ENCODE measurements around the gene CT47B1. TPM values are rescaled to one million over a fixed set of nuclear protein-coding genes. Genes with fewer than 3 reads are reported as not detected.
"Not testable (repeated sequence)": the region's sequence is repeated elsewhere in the genome, so short reads cannot be mapped to it uniquely, and the experiment has no call there.

The CT47B1 gene
- total RNA-seq, 1 experiment from 2014 or later, result not detected

DNA sequence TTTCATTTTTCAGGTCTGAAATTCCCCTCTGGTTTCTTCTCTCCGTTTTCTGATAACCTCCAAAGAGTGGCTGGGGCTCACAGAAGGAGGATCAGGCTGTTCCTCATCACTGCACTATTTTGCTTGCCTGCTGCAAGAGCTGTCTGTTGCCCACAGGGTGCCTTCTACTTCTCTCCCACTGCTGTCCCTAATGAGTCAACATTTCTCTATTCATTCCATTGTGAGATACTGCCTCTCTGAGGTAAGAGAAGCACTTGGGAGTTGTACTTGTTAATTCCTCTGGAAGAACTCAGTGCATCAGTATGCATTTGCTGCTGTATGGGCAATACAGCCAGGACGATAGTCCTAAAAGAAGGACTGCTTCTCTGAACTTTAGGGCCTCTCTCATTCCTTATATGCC lies 34.8 kb downstream of the CT47B1 start:
- in situ Hi-C loops (cut with HindIII; ENCODE audit: low pct_unique_long_range_greater_than_20kb, low sequenced_read_pairs), result no loop called here

DNA sequence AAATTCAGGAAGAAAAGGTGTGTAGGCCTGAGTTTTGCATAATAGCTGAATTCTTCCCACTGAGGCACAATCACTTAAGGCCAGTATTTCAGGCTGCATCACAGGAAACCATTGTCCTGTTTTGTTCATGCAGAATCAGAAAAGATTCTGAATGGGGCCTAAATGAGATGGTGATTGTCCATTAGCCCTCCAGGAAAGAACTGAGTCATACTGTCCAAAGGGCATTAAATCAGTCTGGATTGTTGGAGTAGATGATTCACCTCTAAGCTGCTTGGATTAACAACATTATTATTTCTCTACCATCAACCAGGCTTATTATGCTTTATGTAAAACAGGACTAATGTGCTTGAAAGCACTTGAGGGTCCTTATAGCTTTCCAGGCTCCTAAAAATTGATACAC lies 36.2 kb downstream of the CT47B1 start:
- ChIA-PET CTCF (no interaction called here), POLR2A (no interaction called here)
- Histone ChIP-seq H3K36me3 (ENCODE audit: control insufficient read depth, insufficient read depth, low read length) (no peaks in the 10 kb centered on the region), H3K4me1 (ENCODE audit: control insufficient read depth, insufficient read depth, low read length) (no peaks in the 10 kb centered on the region), H3K4me3 (ENCODE audit: low read depth in 2 of 2, low read length in 2 of 2) (no peak overlapping the region), H3K27me3 (ENCODE audit: control insufficient read depth, insufficient read depth, low read length) (no peaks in the 10 kb centered on the region), H3K9me3 (ENCODE audit: control insufficient read depth, insufficient read depth, low read depth, low read length) (no peaks in the 10 kb centered on the region), H3K27ac (ENCODE audit: low read length) (no peak overlapping the region)
- no TSS peak for BruUV-seq (replicated peaks)
- ATAC-seq, result no peak
- no peak for DNase-seq (ENCODE audit: low read depth, low spot score)
- TF ChIP-seq POLR2AphosphoS5 (IDR thresholded peaks at IDR 0.05; ENCODE audit: low read depth, low read length) (no peak), TCF7L2 (IDR thresholded peaks at IDR 0.05; ENCODE audit: low read depth, low read length) (no peak), SIN3A (IDR thresholded peaks at IDR 0.05; ENCODE audit: borderline replicate concordance, insufficient read depth, low read depth, low read length) (no peak)
- TF ChIP-seq, protein P1, sequence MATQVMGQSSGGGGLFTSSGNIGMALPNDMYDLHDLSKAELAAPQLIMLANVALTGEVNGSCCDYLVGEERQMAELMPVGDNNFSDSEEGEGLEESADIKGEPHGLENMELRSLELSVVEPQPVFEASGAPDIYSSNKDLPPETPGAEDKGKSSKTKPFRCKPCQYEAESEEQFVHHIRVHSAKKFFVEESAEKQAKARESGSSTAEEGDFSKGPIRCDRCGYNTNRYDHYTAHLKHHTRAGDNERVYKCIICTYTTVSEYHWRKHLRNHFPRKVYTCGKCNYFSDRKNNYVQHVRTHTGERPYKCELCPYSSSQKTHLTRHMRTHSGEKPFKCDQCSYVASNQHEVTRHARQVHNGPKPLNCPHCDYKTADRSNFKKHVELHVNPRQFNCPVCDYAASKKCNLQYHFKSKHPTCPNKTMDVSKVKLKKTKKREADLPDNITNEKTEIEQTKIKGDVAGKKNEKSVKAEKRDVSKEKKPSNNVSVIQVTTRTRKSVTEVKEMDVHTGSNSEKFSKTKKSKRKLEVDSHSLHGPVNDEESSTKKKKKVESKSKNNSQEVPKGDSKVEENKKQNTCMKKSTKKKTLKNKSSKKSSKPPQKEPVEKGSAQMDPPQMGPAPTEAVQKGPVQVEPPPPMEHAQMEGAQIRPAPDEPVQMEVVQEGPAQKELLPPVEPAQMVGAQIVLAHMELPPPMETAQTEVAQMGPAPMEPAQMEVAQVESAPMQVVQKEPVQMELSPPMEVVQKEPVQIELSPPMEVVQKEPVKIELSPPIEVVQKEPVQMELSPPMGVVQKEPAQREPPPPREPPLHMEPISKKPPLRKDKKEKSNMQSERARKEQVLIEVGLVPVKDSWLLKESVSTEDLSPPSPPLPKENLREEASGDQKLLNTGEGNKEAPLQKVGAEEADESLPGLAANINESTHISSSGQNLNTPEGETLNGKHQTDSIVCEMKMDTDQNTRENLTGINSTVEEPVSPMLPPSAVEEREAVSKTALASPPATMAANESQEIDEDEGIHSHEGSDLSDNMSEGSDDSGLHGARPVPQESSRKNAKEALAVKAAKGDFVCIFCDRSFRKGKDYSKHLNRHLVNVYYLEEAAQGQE (IDR thresholded peaks at IDR 0.05; ENCODE audit: insufficient read depth in 1 of 2, low read depth in 2 of 2, low read length in 1 of 2), result no peak
- TF ChIP-seq, protein P2, sequence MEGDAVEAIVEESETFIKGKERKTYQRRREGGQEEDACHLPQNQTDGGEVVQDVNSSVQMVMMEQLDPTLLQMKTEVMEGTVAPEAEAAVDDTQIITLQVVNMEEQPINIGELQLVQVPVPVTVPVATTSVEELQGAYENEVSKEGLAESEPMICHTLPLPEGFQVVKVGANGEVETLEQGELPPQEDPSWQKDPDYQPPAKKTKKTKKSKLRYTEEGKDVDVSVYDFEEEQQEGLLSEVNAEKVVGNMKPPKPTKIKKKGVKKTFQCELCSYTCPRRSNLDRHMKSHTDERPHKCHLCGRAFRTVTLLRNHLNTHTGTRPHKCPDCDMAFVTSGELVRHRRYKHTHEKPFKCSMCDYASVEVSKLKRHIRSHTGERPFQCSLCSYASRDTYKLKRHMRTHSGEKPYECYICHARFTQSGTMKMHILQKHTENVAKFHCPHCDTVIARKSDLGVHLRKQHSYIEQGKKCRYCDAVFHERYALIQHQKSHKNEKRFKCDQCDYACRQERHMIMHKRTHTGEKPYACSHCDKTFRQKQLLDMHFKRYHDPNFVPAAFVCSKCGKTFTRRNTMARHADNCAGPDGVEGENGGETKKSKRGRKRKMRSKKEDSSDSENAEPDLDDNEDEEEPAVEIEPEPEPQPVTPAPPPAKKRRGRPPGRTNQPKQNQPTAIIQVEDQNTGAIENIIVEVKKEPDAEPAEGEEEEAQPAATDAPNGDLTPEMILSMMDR (IDR thresholded peaks at IDR 0.05), result no peak
- in situ Hi-C loops (cut with HindIII; ENCODE audit: low pct_unique_long_range_greater_than_20kb, low sequenced_read_pairs), result no loop called here
- intact Hi-C loops (cut with micrococcal nuclease; ENCODE audit: unreplicated experiment), result no loop called here

More for the DNA sequence above, 34.8 kb downstream of the CT47B1 start:
- BruUV-seq (replicated peaks), result no TSS peak
- POLR2A ChIA-PET, result no interaction called here
- no peak for TF ChIP-seq SIN3A (IDR thresholded peaks at IDR 0.05; ENCODE audit: borderline replicate concordance, insufficient read depth, low read depth, low read length)
- TF ChIP-seq TCF7L2 (IDR thresholded peaks at IDR 0.05; ENCODE audit: low read depth, low read length), result no peak
- TF ChIP-seq, protein P1 (IDR thresholded peaks at IDR 0.05; ENCODE audit: insufficient read depth in 1 of 2, low read depth in 2 of 2, low read length in 1 of 2), result no peak
- TF ChIP-seq, protein P2 (IDR thresholded peaks at IDR 0.05), result no peak
- no peak for TF ChIP-seq POLR2AphosphoS5 (IDR thresholded peaks at IDR 0.05; ENCODE audit: low read depth, low read length)
- no peak for ATAC-seq
- Histone ChIP-seq H3K27ac (ENCODE audit: low read length) (no peak overlapping the region), H3K4me1 (ENCODE audit: control insufficient read depth, insufficient read depth, low read length) (no peaks in the 10 kb centered on the region), H3K36me3 (ENCODE audit: control insufficient read depth, insufficient read depth, low read length) (no peaks in the 10 kb centered on the region), H3K27me3 (ENCODE audit: control insufficient read depth, insufficient read depth, low read length) (no peaks in the 10 kb centered on the region), H3K9me3 (ENCODE audit: control insufficient read depth, insufficient read depth, low read depth, low read length) (no peaks in the 10 kb centered on the region), H3K4me3 (ENCODE audit: low read depth in 2 of 2, low read length in 2 of 2) (no peak overlapping the region)
- intact Hi-C loops (cut with micrococcal nuclease; ENCODE audit: unreplicated experiment), result no loop called here
- CTCF ChIA-PET, result no interaction called here
- no peak for DNase-seq (ENCODE audit: low read depth, low spot score)

DNA sequence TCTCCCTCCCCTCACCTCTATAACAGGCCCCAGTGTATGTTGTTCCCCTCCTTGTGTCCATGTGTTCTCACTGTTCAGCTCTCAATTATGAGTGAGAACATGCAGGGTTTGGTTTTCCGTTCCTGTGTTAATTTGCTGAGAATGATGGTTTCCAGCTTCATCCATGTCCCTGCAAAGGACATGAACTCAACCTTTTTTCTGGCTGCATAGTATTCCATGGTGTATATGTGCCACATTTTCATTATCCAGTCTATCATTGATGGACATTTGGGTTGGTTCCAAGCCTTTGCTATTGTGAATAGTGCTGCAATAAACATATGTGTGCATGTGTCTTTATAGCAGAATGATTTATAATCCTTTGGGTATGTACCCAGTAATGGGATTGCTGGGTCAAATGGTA lies 48.5 kb downstream of the CT47B1 start:
- H3K4me1 ChIP-seq (ENCODE audit: control insufficient read depth, insufficient read depth, low read length); in situ Hi-C loops (cut with HindIII; ENCODE audit: low pct_unique_long_range_greater_than_20kb, low sequenced_read_pairs); ATAC-seq; H3K9me3 ChIP-seq (ENCODE audit: control insufficient read depth, insufficient read depth, low read depth, low read length); CTCF ChIA-PET; H3K36me3 ChIP-seq (ENCODE audit: control insufficient read depth, insufficient read depth, low read length); H3K27me3 ChIP-seq (ENCODE audit: control insufficient read depth, insufficient read depth, low read length); H3K4me3 ChIP-seq (ENCODE audit: low read depth in 2 of 2, low read length in 2 of 2); DNase-seq (ENCODE audit: low read depth, low spot score); BruUV-seq (replicated peaks); H3K27ac ChIP-seq (ENCODE audit: low read length); intact Hi-C loops (cut with micrococcal nuclease; ENCODE audit: unreplicated experiment); POLR2A ChIA-PET: not testable (repeated sequence)
